NCI-H748 (cell line): ENCODE data around the gene PTS.
"Not testable (repeated sequence)": the region's sequence is repeated elsewhere in the genome, so short reads cannot be mapped to it uniquely, and the experiment has no call there.

ENCODE experiments used
- DNase-seq: peaks from one replicate; lab custom pipeline; 2025; ENCODE audit not compliant: unreplicated experiment; lab: John Stamatoyannopoulos, UW

The PTS gene

DNA sequence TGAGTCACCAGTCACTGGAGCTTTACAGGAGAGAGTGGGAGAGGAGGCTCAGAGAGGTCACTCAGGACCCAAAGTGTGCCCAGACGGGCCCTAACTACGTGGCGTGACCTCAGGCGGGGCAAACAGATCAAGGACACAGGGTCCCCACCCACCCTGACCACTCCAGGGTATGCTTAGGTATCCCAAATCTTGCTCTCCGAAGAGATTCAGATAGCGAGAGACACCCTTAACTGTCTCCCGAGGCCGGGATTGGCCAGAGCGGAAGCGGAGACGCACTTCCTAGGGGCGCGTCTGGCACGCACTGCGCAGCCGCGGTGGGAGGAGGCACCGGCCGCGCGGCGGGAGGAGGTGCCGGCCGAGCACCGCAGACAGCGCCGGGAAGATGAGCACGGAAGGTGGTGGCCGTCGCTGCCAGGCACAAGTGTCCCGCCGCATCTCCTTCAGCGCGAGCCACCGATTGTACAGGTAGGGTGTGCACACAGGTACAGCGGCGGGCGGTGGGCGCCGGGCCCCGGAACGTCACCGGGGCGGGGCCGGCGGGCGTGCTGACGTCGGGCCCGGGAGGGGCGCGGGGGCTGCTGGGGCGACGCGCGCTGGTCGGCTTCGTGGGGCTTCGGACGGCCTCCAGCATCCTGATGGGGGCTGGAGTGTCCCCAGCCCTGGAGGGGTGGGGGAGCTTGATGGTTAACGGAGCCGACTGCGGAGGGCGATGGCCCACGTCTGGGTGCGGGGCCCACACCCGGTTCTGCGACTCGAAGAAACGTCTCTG lies at the start of gene PTS:
Gene PTS, plus strand, starts transcription at position 367 of the 769 bp plus-strand sequence. Its CDS starts 16 bp downstream, at position 383.
- peak; percentile 84 for DNase-seq

DNA sequence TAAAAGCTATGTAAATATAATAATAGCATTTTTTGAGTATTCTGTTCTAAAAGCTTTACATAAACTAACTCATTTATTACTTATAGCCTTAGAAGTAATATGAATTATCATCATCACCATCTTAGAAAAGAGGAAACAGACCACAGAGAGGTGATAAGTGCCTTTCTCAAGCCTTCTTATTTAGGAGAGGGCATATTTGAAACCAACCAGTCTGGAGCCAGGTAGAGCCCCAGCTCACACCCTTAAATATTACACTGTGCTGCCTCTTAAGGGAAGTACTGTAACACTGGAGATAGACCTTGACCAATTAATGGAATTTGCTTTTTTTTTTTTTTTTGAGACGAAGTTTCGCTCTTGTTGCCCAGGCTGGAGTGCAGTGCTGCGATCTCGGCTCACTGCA lies 48.6 kb upstream of the PTS start:
- no peak for DNase-seq

DNA sequence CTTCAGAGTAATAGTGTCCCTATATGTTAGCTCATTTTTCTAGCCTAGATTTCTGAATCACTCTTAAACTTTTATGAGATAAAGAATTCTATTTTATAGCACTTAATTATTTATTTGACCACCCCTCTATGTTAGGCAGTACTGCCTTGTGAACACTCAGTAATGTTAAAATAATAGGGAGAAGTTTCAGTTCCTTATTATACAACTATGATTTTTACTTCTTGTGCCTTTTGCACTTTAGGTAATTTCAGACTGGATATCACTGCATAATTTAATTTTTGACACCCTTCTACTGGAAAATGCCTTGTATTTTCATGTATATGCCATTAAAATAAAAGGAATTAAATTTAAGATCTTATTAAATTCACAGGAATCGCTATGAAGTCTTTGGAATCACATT lies 47.8 kb upstream of the PTS start:
- no peak for DNase-seq

DNA sequence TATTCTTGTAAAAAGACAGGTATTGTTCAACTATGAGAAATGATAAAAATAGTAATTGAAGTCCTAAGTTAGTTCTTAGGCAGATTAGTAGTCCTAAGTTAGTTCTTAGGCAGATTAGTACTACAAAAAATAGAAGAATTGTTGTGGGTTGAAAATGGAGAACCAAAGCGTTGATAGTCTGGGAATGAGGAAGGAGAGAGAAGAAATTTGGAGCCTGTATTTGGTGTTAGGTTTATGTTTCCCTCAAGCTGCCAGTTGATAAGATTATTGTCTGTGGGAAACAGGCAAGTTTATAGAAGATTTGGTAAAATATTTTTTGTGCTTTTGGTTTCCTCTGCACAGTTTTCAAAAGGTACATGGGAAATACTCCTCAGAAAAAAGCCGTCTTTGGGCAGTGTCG lies 47.3 kb upstream of the PTS start:
- no peak for DNase-seq

DNA sequence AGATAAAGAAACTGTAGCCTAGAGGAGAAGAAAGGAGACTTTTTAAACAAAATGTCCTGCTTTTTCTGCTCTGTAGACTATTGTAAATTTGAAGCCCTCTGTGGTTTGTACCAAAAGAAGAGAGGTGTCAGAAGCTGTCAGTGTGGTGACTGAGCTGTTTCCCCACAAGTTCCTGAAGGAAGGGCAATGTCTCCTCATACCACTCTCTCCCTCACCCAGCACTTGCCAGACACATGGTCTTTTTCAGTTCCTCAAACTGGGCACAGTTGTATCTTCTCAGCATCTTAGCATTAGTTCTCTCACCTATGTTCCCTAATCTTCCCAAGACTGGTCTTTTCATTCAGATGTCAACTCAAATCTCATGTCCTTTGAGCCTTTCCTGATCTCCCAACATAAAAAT lies 46.6 kb upstream of the PTS start:
- no peak for DNase-seq

DNA sequence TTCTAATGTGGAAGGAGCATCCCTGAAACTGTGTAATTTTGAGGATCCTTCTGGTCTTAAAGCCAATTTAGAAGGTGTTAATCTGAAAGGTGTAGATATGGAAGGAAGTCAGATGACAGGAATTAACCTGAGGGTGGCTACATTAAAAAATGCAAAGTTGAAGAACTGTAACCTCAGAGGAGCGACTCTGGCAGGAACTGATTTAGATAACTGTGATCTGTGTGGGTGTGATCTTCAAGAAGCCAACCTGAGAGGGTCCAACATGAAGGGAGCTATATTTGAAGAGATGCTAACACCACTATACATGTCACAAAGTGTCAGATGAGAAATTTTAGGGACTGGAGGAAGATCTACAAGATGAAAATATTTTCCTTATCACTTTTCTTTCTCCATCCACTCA lies 43.4 kb upstream of the PTS start:
- no peak for DNase-seq

DNA sequence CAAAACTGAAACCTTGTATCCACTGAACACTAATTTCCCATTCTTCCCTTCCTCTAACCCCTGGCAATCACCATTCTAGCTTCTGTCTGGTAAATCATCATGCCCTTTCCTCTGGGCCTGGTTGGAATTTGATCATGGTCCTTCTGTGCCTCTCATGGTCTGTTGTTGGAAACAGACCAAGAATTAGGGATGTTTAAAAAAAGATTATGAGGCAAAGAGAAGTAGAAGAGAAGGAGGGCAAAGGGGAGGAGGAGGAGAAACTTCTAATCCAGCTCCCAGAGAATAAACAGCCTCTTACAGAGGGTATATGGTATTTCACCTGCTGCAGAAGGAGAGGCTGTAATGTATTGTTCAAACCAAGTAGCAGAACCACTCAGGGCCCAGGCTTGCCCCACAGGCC lies 40.3 kb upstream of the PTS start:
- DNase-seq = no peak

DNA sequence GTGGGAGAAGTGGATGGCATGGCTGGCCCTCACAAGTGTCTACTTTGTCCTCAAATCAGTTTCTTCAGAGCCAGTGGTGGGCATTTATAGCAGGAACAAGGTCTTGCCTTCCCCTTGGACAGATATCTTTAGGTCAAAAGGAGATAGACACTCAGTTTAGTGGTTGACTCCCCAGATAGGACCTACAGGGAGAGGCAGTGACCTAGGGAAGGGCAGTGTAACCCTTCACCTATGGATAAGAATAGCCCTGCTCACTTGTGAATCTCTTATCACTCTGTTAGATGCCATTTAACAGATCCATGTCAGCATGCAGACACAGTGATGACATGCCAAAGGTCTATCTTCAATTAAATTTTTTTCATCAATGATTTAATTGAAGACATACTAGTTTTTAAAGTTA lies 39.9 kb upstream of the PTS start:
- no peak for DNase-seq

DNA sequence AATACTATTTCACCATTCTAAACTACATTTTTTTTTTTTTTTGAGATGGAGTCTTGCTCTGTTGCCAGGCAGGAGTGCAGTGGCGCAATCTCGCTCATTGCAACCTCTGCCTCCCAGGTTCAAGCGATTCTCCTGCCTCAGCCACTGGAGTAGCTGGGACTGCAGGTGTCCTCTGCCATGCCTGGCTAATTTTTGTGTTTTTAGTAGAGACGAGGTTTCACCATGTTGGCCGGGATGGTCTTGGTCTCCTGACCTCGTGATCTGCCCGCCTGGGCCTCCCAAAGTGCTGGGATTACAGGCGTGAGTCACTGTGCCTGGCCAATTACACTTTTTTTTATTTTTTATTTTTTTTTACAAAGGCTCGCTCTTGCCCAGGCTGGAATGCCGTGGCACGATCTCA lies 31.1 kb upstream of the PTS start:
- DNase-seq = not testable (repeated sequence)

DNA sequence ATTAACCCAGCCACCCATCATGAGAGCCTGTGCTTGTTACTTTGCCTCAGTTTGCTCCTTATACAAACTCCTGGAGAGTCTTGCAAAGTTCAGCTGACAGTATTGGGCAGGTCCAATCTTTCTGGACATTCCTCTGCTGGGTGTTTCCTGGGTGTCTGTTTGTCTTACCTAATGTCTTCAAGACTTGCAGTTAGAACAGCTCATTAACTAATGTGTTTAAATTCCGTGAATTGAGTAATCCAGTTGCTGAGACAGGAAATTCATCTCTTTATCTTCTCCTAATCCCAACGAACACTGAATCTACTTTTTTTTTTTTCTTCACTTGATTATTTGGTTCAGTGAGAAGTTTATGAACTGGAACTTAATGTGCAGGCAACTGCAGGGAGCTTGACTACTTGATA lies 30.3 kb upstream of the PTS start:
- DNase-seq = no peak

DNA sequence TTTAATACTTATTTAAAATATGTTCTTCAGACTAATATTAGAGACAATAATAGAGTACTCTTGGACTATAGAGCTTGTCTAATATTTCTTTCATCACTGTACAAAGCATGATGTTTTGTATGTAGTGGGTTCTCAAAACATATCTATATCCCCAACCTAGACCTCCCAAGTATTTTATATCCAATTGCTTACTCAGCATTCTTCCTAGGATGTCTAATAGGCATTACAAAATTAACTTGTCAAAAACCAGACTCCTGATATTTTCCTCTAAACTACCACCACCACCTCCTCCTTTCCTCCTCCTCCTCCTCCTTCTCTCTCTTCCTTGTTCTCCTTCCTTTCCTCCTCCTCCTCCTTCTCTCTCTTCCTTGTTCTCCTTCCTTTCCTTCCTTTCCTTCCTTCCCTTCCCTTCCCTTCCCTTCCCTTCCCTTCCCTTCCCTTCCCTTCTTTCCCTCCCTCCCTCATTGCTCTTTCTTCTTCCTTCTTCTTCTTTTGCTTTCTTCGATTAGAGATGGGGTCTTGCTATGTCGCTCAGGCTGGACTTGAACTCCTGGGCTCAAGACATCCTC lies 29.6 kb upstream of the PTS start:
- no peak for DNase-seq

DNA sequence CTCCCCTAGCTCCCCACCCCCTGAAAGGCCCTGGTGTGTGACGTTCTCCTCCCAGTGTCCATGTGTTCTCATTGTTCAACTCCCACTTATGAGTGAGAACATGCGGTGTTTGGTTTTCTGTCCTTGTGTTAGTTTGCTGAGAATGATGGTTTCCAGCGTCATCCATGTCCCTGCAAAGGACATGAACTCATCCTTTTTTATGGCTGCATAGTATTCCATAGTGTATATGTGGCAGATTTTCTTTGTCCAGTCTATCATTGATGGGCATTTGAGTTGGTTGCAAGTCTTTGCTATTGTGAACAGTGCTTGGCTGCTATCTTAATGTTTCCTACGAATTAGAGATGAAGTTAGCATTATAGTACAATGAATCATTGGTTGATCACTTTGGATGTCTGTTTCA lies 27.1 kb upstream of the PTS start:
- not testable (repeated sequence) for DNase-seq

DNA sequence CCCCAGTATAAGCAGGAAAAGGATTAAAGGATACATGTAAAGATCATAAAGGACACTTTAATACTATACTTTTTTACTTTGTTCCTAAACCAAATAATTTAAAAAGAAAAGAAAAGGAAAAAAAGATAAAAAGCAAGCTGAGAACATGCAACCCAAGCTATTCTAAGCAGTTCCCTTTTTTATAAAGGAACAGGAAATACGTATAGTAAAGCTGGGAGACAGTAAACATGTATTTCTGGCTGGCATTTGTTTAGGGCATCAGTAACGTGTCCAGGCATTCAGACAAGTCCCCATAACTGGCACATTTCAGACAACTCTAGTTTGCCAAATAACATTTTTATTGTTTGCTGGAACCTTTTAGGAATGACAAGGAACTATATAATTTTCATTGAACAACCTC lies 26.0 kb upstream of the PTS start:
- no peak for DNase-seq

DNA sequence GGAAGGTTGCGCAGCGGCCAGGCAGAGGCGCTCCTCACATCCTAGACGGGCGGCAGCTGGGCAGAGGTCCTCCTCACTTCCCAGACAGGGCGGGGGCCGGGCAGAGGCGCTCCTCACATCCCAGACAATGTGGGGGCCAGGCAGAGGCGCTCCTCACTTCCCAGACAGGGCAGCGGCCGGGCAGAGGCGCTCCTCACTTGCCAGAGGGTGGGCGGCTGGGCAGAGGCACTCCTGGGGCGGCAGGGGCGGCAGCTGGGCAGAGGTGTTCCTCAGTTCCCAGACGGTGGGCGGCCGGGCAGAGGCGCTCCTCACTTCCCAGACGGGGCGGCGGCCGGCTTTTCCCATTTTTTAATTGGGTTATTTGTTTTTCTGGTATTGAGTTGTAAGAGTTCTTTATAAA lies 20.2 kb upstream of the PTS start:
- no peak for DNase-seq

DNA sequence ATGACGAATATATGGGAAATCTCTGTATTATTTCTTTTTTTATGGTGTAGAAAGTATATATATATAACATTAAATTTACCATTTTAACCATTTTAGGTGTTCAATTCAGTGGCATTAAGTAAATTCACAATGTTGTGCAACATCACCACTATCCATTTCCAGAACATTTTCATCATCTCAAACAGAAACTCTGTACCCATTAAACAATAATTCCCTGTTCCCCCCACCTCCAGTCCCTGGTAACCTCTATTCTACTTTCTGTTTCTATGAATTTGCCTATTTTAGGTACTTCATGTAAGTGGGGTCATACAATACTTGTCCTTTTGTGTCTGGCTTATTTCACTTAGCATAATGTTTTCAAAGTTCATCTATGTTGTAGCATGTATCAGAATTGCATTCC lies 15.3 kb upstream of the PTS start:
- no peak for DNase-seq

DNA sequence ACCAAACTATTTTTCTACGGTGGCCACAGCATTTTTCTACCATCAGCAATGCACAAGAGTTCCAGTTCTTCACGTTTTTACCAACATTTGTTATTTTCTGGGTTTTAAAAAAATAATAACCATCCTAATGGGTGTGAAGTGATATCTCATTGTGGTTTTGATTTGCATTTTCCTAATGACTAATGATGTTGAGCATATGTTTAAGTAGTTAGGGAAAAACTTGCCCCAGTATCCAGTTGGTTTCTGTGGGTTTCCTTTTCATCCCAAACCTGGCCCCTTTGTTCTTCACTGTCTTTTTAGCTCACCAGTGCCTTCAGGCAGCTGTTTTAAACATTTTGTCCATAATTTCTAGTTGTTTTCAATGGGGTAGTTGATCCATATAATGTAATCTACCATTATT lies 14.7 kb upstream of the PTS start:
- no peak for DNase-seq

DNA sequence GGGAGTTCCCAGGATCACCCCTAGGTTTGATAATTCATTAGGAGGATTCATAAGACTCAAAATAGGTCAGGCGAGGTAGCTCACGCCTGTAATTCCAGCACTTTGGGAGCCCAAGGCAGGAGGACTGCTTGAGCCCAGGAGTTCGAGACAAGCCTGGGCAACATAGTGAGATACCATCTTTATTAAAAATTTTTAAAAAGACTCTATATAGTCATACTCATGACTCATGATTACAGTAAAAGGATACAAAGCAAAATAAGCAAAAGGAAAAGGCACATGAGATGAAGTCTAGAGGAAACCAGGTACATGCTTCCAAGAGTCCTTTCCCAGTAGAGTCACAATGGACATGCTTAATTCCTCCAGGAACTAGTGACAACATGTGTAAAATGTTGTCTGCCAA lies 13.9 kb upstream of the PTS start:
- no peak for DNase-seq

DNA sequence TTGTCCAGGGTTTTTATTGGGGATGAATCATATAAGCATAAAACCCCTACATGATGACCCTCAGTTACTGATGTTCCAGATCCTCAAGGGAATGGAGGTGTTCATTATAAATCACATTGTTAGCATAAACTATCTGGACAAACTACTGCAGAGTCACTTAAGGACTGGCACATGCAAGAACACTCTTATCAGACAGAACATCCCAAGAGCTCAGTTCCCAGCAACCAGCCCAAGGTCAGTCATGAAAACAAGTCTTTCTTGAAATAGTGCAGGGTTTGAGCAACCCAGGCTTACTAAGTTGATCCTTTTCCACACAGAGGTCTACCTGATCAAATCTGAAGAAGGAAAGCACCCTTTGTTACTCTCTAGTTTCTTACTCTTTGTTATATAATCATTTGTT lies 13.5 kb upstream of the PTS start:
- DNase-seq = no peak

DNA sequence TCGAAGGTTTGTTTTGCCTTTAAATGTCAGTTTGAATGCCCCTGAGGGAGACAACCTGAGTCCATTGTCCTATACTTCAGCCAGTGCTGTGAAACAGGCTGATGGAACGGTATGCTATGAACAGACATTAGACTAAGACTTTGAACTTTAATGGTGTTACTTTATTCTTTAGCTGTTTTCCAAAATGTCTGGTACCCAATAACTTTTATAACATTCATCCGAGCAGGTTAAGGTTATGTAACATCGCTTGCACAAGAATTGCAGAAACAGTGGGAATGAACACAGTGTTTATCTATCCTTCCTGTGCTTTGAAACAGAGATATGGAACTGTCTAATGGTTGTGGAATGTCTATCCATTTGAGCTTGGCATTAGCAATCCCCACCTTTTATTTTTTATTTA lies 12.5 kb upstream of the PTS start:
- DNase-seq = no peak

DNA sequence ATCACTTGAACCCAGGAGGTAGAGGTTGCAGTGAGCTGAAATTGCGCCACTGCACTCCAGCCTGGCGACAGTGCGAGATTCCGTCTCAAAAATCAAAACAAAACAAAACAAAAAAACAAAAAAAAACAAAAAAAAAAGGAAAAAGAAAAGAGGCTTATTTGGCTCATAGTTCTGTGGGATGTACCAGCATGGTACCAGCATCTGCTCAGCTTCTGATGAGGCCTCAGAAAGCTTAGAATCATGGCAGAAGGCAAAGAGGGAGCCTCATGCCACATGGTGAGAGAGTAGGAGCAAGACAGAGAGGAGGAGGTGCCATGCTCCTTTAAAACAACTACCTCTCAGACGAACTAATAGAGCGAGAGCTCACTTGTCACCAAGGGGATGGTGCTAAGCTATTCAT lies 10.6 kb upstream of the PTS start:
- DNase-seq = no peak

DNA sequence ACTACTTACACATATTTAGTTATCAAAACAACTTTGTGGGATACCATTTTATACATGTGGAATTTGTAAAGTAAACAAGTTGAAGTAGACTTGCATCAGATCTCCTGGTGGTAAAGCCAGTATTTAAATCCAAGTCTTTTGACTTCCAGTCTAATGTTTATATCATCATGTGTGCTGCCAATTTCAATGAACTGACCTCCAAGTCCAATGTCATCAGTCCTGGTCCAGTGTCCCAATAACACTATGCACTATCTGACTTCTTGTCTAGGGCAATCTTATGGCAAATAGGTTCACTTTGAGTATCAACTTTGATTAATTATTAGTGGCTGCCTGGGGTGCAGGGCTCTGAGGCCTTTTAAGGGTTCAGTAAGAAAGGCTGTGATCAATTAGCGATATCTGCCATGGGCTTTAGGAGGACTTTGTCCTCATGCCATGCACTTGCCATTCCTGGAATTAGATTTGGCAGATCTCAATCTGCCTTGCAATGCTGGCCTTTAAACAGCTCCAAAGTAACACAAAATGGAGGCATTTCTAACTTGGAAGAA lies 9.6 kb upstream of the PTS start:
- DNase-seq = no peak

DNA sequence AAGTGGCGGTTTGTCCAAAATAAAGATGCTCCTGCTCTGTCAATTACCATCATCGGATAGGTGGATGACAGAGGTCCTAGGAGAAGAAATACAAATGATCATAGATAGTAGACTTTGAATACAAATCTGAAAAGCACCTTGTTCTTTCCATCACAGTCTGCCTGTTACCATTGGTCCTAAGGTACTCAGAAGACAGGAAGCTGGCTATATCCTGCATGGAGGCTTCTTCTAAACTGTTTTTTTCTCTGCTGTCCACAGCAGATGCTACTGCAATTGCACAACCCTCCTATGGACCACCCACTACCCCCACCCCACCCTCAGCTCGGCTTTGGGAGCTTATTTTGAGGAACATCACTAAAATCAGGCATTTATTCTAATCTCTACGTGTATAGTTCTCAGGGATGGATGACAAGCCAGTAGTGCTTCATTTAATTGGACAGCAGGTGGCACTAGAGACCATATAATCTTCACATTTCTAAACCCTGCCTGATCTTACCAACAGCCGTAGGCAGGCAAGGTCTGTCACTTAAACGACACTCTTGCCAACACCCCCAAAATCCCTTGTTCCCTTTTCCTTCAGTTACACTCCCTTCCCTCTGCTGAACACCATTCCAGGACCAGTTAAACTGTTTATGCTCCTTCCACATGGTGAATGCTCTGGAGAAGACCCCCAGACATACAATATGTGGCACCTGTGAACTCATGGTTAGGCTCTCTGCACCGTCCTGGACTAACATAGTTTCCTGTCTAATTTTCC lies 6.6 kb upstream of the PTS start:
- peak; percentile 53 for DNase-seq
